Neuronal stem cell (in vitro differentiated cells): ENCODE measurements around the gene RASGRF1.

Source experiments
- DNase-seq: peaks from one replicate; pipeline ENCODE4 v3.0.0-alpha.2; 2013; ENCODE audit warnings: low spot score
- H2AFZ ChIP-seq: one replicate; pipeline ENCODE4 v1.6.1; 2013; ENCODE audit warnings: mild to moderate bottlenecking, low read length, inconsistent platforms
- H2AK5ac ChIP-seq: 2 replicates; pipeline ENCODE4 v1.6.1; 2013; ENCODE audit warnings: low read depth, mild to moderate bottlenecking, inconsistent platforms, low read length, moderate library complexity, mixed read lengths
- H2BK120ac ChIP-seq: 2 replicates; pipeline ENCODE4 v1.6.1; 2013; ENCODE audit warnings: low read depth, mild to moderate bottlenecking, inconsistent platforms, low read length, moderate library complexity, mixed read lengths
- H2BK12ac ChIP-seq: one replicate; pipeline ENCODE4 v1.6.1; 2013; ENCODE audit warnings: low read length, inconsistent platforms
- H2BK15ac ChIP-seq: 2 replicates; pipeline ENCODE4 v1.6.1; 2013; ENCODE audit warnings: mild to moderate bottlenecking, low read length, inconsistent platforms, mixed read lengths
- H2BK5ac ChIP-seq: one replicate; pipeline ENCODE4 v1.6.1; 2013; ENCODE audit warnings: inconsistent platforms, mild to moderate bottlenecking, low read length, moderate library complexity
- H3K14ac ChIP-seq: one replicate; pipeline ENCODE4 v1.6.1; 2013; ENCODE audit warnings: low read length, inconsistent platforms
- H3K18ac ChIP-seq: 2 replicates; pipeline ENCODE4 v1.6.1; 2013; ENCODE audit warnings: low read length, inconsistent platforms
- H3K23ac ChIP-seq: 2 replicates; pipeline ENCODE4 v1.6.1; 2013; ENCODE audit warnings: low read depth, mild to moderate bottlenecking, mixed read lengths, low read length, inconsistent platforms; ENCODE audit not compliant: poor library complexity
- H3K27ac ChIP-seq: replicated peaks from 3 replicates; pipeline ENCODE4 v1.5.1; 2013; ENCODE audit warnings: low read length, inconsistent platforms
- H3K27me3 ChIP-seq, 3 experiments: 2 replicates each; pipeline ENCODE4 v1.6.1; 2013; ENCODE audit warnings: low read length in 3 of 3, mild to moderate bottlenecking in 2 of 3, inconsistent platforms in 1 of 3, low read depth in 1 of 3, mixed read lengths in 1 of 3, moderate library complexity in 1 of 3; ENCODE audit not compliant: control insufficient read depth in 3 of 3, insufficient read depth in 3 of 3
- H3K36me3 ChIP-seq, 2 donors: replicated peaks in 1 of 2; 2 replicates each; pipeline ENCODE4 v1.6.1; 2013; ENCODE audit warnings: low read length in 2 of 2; ENCODE audit not compliant: control insufficient read depth in 2 of 2, insufficient read depth in 2 of 2
- H3K4ac ChIP-seq: 2 replicates; pipeline ENCODE4 v1.6.1; 2013; ENCODE audit warnings: inconsistent platforms, mild to moderate bottlenecking, low read length, moderate library complexity
- H3K4me1 ChIP-seq, 2 donors: 1 replicate in 1 of 2; 2 replicates in 1 of 2; pipeline ENCODE4 v1.6.1; 2013; ENCODE audit warnings: low read length in 2 of 2, low read depth in 1 of 2; ENCODE audit not compliant: control insufficient read depth in 2 of 2, insufficient read depth in 1 of 2
- H3K4me2 ChIP-seq: one replicate; pipeline ENCODE4 v1.6.1; 2013; ENCODE audit warnings: mild to moderate bottlenecking, low read length, inconsistent platforms; ENCODE audit not compliant: insufficient read depth, poor library complexity, severe bottlenecking
- H3K4me3 ChIP-seq, 2 donors: 2 replicates each; pipeline ENCODE4 v1.5.1; 2013; ENCODE audit warnings: low read length in 2 of 2, mild to moderate bottlenecking in 2 of 2, inconsistent platforms in 1 of 2, moderate library complexity in 1 of 2
- H3K79me1 ChIP-seq: one replicate; pipeline ENCODE4 v1.6.1; 2013; ENCODE audit warnings: low read depth, mild to moderate bottlenecking, inconsistent platforms, low read length, moderate library complexity
- H3K9ac ChIP-seq: one replicate; pipeline ENCODE4 v1.6.1; 2013; ENCODE audit warnings: mild to moderate bottlenecking, low read depth, low read length, inconsistent platforms; ENCODE audit not compliant: poor library complexity
- H3K9me3 ChIP-seq, 2 donors: replicated peaks in 1 of 2; 2 replicates each; pipeline versions ENCODE3 to v1.6.1; 2013; ENCODE audit warnings: low read length in 2 of 2, mild to moderate bottlenecking in 2 of 2, inconsistent platforms in 1 of 2, low read depth in 1 of 2, mixed read lengths in 1 of 2, moderate library complexity in 1 of 2; ENCODE audit not compliant: control insufficient read depth in 2 of 2, insufficient read depth in 1 of 2
- H4K8ac ChIP-seq: one replicate; pipeline ENCODE4 v1.6.1; 2013; ENCODE audit warnings: low read depth, mild to moderate bottlenecking, inconsistent platforms, low read length, moderate library complexity
- H4K91ac ChIP-seq: one replicate; pipeline ENCODE4 v1.6.1; 2013; ENCODE audit warnings: low read length, low read depth, mild to moderate bottlenecking, inconsistent platforms; ENCODE audit not compliant: poor library complexity
- WGBS, 2 donors: extraction: QIAGEN DNeasy Blood & Tissue Kit; methylation state at CpG; one replicate each; pipeline ENCODE4 v1.1.7; 2013; ENCODE audit warnings: missing lambda C conversion rate in 2 of 2, mixed read lengths in 1 of 2; ENCODE audit not compliant: insufficient read length in 2 of 2, insufficient replicate concordance in 1 of 2; ENCODE audit errors: extremely low coverage in 2 of 2; 5-methylcytosine and 5-hydroxymethylcytosine counted together

Gene RASGRF1

DNA sequence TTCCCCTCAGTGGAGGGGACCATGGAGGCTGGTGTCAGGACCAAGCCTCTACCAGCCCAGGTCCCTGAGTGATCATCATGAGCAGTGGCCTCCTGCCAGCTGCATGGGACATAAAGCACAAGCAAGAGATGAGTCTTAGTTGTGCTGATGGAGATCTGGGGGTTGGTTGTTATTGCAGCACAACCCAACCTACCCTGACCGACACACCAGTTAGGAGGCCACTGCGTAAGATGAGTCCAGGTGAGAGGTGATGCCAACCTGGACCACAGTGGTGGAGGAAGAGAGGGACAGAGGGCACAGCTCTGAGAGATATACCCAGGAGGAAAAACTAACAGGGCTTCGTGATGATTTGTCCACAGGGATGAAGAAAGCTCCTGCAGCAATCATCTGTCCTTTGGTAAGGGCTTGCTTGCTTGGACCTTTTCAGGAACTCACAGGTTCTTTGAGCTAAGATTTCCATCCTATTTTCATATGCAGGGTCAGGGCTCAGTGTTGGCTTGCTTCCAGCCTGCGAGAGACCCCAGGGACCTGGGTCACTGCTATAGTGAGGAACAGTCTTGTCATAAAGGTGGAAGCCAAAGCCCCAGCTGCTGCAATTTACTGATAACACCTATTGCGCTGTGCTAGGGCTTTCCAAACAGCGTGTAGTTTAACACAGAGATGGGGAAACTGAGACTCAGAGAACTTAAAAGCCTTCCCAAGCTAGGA is 8.1 kb downstream of the RASGRF1 start:
- Histone ChIP-seq H3K4ac (no peak overlapping the region), H3K79me1 (no peaks in the 10 kb centered on the region), H3K4me3 (no peak overlapping the region), H3K9ac (no peak overlapping the region), H3K4me1 (peaks cover 0 to 3% of the 10 kb centered on the region in 2 donors), H3K27ac (no peak overlapping the region), H3K36me3 (no peaks in the 10 kb centered on the region), H2BK12ac (no peak overlapping the region), H2AFZ (no peak overlapping the region), H4K91ac (no peak overlapping the region), H3K23ac (no peak overlapping the region), H3K4me2 (no peak overlapping the region), H3K18ac (no peak overlapping the region), H2AK5ac (no peak overlapping the region), H3K27me3 (peaks cover 0 to 61% (median 3%) of the 10 kb centered on the region in 3 experiments), H3K9me3 (peaks cover 0 to 5% of the 10 kb centered on the region in 2 donors), H2BK15ac (no peak overlapping the region), H4K8ac (no peak overlapping the region), H2BK120ac (no peak overlapping the region), H2BK5ac (no peak overlapping the region), H3K14ac (no peak overlapping the region)
- WGBS, 2 donors, result no CpG with 5 or more reads among the region's 6 CpGs
- no peak for DNase-seq

DNA sequence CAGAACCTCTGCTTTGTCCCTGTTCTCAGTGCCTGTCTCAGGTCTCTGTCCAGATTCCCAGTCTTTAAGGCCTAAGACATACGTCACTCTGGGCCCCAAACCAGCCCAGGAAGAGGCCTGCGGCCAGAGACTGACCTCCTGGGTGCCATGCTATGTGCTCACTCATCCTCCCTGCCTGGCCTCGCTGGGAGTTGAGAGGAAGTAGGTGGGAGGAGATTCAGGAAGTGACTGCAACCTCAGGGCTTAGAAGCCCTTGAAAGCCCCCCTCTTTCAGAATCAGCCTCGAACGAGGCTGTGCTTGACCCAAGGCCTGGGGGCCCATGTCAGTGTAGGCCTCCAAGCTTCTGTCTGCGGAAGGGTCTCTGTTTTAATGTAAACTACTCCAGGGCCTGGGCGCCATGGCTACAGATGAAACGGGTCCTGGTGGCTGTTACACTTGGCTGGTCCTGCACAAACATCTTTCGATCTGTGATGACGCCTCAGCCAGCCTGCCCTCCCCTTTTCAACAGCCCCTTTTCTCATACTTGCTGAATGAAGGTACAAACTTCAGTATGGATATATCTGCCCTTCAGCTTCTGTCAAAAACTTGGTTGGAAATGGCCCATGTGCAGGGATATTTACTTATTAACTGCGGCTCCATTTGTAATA is 11.7 kb downstream of the RASGRF1 start:
- no CpG with 5 or more reads among the region's 11 CpGs for WGBS, 2 donors
- peaks cover 0 to 3% of the 10 kb centered on the region in 2 donors for H3K4me1 ChIP-seq
- no peak overlapping the region for H4K8ac ChIP-seq
- no peak overlapping the region for H2BK5ac ChIP-seq
- peak overlapping the region; percentile 88 for H2AFZ ChIP-seq
- H3K4me3 ChIP-seq, result peak overlapping the region in 1 of 2 donors; percentile 8
- H3K36me3 ChIP-seq, result no peaks in the 10 kb centered on the region
- peaks cover 0 to 1% of the 10 kb centered on the region in 2 donors for H3K9me3 ChIP-seq
- no peak overlapping the region for H2AK5ac ChIP-seq
- H3K4me2 ChIP-seq, result no peak overlapping the region
- no peak overlapping the region for H3K18ac ChIP-seq
- H2BK12ac ChIP-seq, result no peak overlapping the region
- no peak overlapping the region for H3K14ac ChIP-seq
- no peak overlapping the region for H3K23ac ChIP-seq
- no peak overlapping the region for H3K9ac ChIP-seq
- no peak overlapping the region for H3K4ac ChIP-seq
- H3K27ac ChIP-seq, result no peak overlapping the region
- no peak for DNase-seq
- no peak overlapping the region for H2BK120ac ChIP-seq
- H3K79me1 ChIP-seq, result no peaks in the 10 kb centered on the region
- no peak overlapping the region for H2BK15ac ChIP-seq
- H4K91ac ChIP-seq, result no peak overlapping the region
- peaks cover 0 to 30% (median 0%) of the 10 kb centered on the region in 3 experiments for H3K27me3 ChIP-seq

GRCh38 chr15:79078003-79078402 is 12.6 kb downstream of the RASGRF1 start:
- peaks cover 0 to 25% (median 0%) of the 10 kb centered on the region in 3 experiments for H3K27me3 ChIP-seq
- no peak overlapping the region for H4K8ac ChIP-seq
- no peak overlapping the region for H2BK15ac ChIP-seq
- no peak overlapping the region for H2AFZ ChIP-seq
- H3K4ac ChIP-seq, result no peak overlapping the region
- H2BK120ac ChIP-seq, result no peak overlapping the region
- H3K79me1 ChIP-seq, result no peaks in the 10 kb centered on the region
- no peak for DNase-seq
- H3K36me3 ChIP-seq, result no peaks in the 10 kb centered on the region
- H3K4me3 ChIP-seq, result no peak overlapping the region
- H3K23ac ChIP-seq, result no peak overlapping the region
- no CpG with 5 or more reads among the region's 5 CpGs for WGBS, 2 donors
- H3K4me1 ChIP-seq, result peaks cover 0 to 3% of the 10 kb centered on the region in 2 donors
- no peak overlapping the region for H2BK12ac ChIP-seq
- H3K27ac ChIP-seq, result no peak overlapping the region
- H3K14ac ChIP-seq, result no peak overlapping the region
- no peak overlapping the region for H2AK5ac ChIP-seq
- H3K9me3 ChIP-seq, result peaks cover 0 to 1% of the 10 kb centered on the region in 2 donors
- peak overlapping the region; percentile 24 for H3K9ac ChIP-seq
- H3K4me2 ChIP-seq, result no peak overlapping the region
- H3K18ac ChIP-seq, result no peak overlapping the region
- no peak overlapping the region for H2BK5ac ChIP-seq
- H4K91ac ChIP-seq, result no peak overlapping the region

DNA sequence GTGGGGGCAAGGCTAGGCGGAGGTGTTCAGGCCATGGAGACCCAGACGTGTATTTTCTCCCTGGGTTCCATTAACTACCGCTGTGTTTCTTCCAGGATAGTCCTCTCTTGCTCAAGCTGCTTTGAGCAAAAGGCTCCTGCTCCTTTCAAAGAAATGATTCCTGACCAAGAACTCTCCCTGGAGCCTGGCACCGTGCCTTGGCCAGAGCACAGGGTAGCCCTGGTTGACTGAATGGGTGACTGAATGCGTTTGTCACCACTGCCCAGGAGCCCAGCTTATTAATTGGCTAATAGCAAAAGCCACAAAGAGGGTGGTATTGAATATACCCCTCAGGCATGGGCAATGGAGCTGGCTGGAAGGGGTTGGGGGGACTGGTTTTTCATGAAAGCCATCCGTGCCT is 13.9 kb downstream of the RASGRF1 start:
- Histone ChIP-seq H3K23ac (no peak overlapping the region), H3K4me1 (peaks cover 0 to 3% of the 10 kb centered on the region in 2 donors), H3K4me2 (no peak overlapping the region), H3K36me3 (no peaks in the 10 kb centered on the region), H3K4me3 (no peak overlapping the region), H3K9ac (no peak overlapping the region), H3K27ac (no peak overlapping the region), H2BK120ac (no peak overlapping the region), H3K18ac (peak overlapping the region; percentile 11), H3K79me1 (no peaks in the 10 kb centered on the region), H3K4ac (no peak overlapping the region), H2AFZ (no peak overlapping the region), H4K8ac (no peak overlapping the region), H2BK12ac (no peak overlapping the region), H3K14ac (peak overlapping the region; percentile 65), H2AK5ac (no peak overlapping the region), H2BK5ac (no peak overlapping the region), H3K27me3 (peaks cover 0 to 24% (median 0%) of the 10 kb centered on the region in 3 experiments), H4K91ac (no peak overlapping the region), H2BK15ac (no peak overlapping the region), H3K9me3 (no peaks in the 10 kb centered on the region)
- no CpG with 5 or more reads among the region's 6 CpGs for WGBS, 2 donors
- no peak for DNase-seq
